NOMO-1 (cell line): Measurements from ENCODE around the gene CCDC159.

Experiments used
- DNase-seq, 2 experiments: peaks; one replicate each; lab custom pipeline; 2025; ENCODE audit not compliant: unreplicated experiment in 2 of 2; lab: John Stamatoyannopoulos, UW

CCDC159 gene

GRCh38 chr19:11387162-11388034 lies 41.1 kb downstream of the CCDC159 start:
- DNase-seq = peak; percentile 75 to 88

DNA sequence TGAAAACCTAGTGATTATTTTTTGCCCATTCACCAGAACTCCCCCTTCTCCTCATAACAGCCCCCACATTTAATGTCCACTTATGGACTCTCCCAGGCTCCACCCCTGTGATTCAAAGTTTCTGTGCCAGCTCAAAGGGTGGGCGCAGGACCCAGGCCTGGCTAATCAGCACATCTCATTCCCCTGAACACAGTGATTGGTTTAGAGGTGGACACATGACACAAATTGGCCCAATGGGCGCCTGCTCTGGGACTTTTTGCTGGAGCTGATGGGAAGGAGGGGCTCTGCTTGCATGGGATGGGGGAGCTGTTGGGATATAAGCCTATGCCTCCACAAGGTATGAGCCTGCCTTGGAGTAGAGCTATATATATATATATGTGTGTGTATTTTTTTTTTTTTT lies 44.0 kb downstream of the CCDC159 start:
- DNase-seq = no peak

DNA sequence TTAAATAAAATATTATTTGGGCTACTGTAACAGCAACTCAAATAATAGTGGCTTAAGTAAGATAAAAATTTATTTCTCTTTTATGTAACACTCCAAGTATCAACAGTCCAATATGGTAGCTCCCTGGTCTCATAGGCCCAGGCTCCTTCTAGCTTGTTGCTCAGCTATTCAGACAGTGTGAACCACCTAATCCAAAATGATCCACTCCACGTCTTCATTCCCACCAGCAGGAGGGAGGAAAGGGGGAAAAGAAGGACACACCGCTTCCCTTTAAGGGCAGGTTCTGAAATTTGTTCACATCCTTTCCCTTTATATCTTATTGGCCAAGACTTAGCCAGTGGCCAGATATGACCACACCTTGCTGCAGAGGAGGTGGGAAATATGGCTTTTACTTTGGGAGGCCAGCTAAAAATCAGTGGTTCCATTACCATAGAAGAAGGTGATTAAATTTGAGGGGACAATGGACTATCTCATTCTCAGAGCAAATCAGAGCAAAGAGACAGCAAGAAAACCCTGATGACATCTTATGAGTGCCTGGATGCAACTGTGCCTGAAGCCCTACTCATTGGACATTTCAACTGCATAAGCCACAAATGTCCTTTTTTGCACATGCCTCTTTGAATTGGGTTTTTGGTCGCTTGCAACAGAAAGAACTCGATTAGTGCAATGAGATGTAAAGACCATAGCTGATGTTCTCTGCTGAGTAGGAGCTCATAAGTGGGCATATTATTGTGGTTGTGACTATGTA lies 44.8 kb downstream of the CCDC159 start:
- DNase-seq = no peak

- no peak for DNase-seq
Measured at GRCh38 chr19:11397089-11397610, 50.8 kb downstream of the CCDC159 start.

DNA sequence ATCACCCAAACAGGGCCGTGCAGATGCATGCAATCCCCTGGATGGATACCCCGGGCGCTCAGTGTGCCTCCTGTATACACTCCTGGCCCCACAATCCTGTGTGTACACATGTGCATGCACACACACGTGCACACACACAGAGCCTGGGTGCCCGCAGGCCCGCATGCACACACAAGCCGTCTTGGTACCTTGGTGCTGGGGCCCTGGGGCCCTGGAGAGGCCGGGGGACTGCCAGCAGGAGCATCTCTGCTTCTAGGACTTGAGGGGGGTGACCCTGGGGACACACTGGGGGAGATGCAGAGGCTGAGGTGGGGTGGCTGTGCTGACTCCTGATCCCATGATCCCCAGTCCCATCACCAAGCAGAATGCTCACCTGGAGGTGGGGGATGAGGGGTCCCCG lies 53.3 kb downstream of the CCDC159 start:
- DNase-seq = no peak

DNA sequence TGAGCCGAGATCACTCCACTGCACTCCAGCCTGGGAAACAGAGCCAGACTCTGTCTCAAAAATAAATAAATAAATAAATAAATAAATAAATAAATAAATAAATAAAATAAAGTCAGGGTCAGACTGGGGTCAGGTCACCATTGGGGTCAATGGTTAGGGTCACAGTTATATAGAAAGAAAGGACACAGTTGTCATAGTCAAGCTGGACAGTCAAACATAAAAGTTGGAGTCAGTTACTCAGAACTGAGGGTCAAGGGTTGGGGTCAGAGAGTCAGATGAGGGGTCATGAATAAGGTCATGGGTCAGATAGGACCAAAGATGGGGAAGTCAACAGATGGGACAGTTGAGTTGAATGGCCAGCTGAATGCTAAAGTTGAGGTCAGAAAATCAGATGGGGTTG lies 54.5 kb downstream of the CCDC159 start:
- no peak for DNase-seq

- no peak for DNase-seq
Measured at GRCh38 chr19:11401808-11402543, 55.7 kb downstream of the CCDC159 start.
